GM12878 (cell line): ENCODE measurements around the gene SLC39A8. TPM values are rescaled to one million over a fixed set of nuclear protein-coding genes. Genes with fewer than 3 reads are reported as not detected.

Experiments used
- ATAC-seq: fragments of 200-7000 bp; cut with Tn5 transposase; 3 replicates; pipeline ENCODE4 v1.9.1; 2020; ENCODE audit warnings: mild to moderate bottlenecking, moderate library complexity
- BruUV-seq: library from RNA; stranded (reverse); fragments of 400-500 nt; replicated peaks from 2 replicates; lab custom pipeline; 2021; lab: Mats Ljungman, UMichigan
- CTCF ChIA-PET: fragments of 300-600 bp; sonication (Branson Sonifier 250); formaldehyde crosslinking; extraction: SDS; loops from one replicate; lab custom pipeline; 2021; ENCODE audit warnings: inconsistent platforms; lab: Yijun Ruan, JAX
- POLR2A ChIA-PET: fragments of 350-600 bp; formaldehyde crosslinking; extraction: SDS; loops from one replicate; lab custom pipeline; 2021; ENCODE audit warnings: inconsistent platforms; lab: Charles Lee
- RAD21 ChIA-PET: fragments of 300-600 bp; sonication (Branson Sonifier 250); formaldehyde crosslinking; loops from one replicate; lab custom pipeline; 2023; ENCODE audit warnings: antibody characterized with exemption; ENCODE audit not compliant: unreplicated experiment; lab: Charles Lee
- SMC1A ChIA-PET: fragments of 300-600 bp; sonication (Branson Sonifier 250); formaldehyde crosslinking; loops from one replicate; lab custom pipeline; 2023; ENCODE audit not compliant: unreplicated experiment, uncharacterized antibody; lab: Charles Lee
- DNase-seq: peaks from one replicate; pipeline ENCODE4 v3.0.0-alpha.2; 2011; ENCODE audit warnings: low read depth, low spot score
- FAIRE-seq: peaks from 3 replicates; lab custom pipeline; 2011; peaks lifted over from hg19 to GRCh38; lab: Jason Lieb, UNC
- H2AFZ ChIP-seq: 2 replicates; pipeline ENCODE4 v1.6.0; 2011; ENCODE audit warnings: low read depth, low read length, control low read depth; ENCODE audit not compliant: control insufficient read depth
- H3K27ac ChIP-seq: 2 replicates; pipeline ENCODE4 v1.5.1; 2011; ENCODE audit warnings: control low read depth; ENCODE audit not compliant: control insufficient read depth, insufficient read depth
- H3K27me3 ChIP-seq, 2 experiments: replicated peaks in 1 of 2; 2 replicates each; pipeline versions ENCODE4 v1.6.0 to v1.6.1; 2011; ENCODE audit warnings: low read length in 1 of 2; ENCODE audit not compliant: control insufficient read depth in 2 of 2, insufficient read depth in 2 of 2
- H3K36me3 ChIP-seq, 2 experiments: 2 replicates each; pipeline ENCODE4 v1.5.1; 2011; ENCODE audit warnings: low read length in 1 of 2; ENCODE audit not compliant: control insufficient read depth in 2 of 2, insufficient read depth in 2 of 2
- H3K4me1 ChIP-seq: 2 replicates; pipeline ENCODE4 v1.6.1; 2011; ENCODE audit warnings: mild to moderate bottlenecking, low read length, moderate library complexity, mixed read lengths; ENCODE audit not compliant: control insufficient read depth, insufficient read depth
- H3K4me2 ChIP-seq: 2 replicates; pipeline ENCODE4 v1.6.0; 2011; ENCODE audit warnings: control low read depth; ENCODE audit not compliant: control insufficient read depth, insufficient read depth
- H3K4me3 ChIP-seq: fragments of 200-600 bp; sonication (generic); 2 replicates; pipeline ENCODE4 v1.5.1; 2016
- H3K79me2 ChIP-seq: 2 replicates; pipeline ENCODE4 v1.6.0; 2011; ENCODE audit warnings: low read length; ENCODE audit not compliant: control insufficient read depth, insufficient read depth
- H3K9ac ChIP-seq: 2 replicates; pipeline ENCODE4 v1.8.0; 2011; ENCODE audit warnings: low read length, control low read depth, mixed read lengths; ENCODE audit not compliant: control insufficient read depth, insufficient read depth
- H3K9me3 ChIP-seq: replicated peaks from 3 replicates; pipeline ENCODE4 v1.5.1; 2011; ENCODE audit warnings: mild to moderate bottlenecking, low read length; ENCODE audit not compliant: control insufficient read depth, insufficient read depth
- H4K20me1 ChIP-seq: 2 replicates; pipeline ENCODE4 v1.6.0; 2011; ENCODE audit not compliant: control insufficient read depth, insufficient read depth
- ASH2L ChIP-seq: fragments of 300-600, 200-600 bp; sonication (generic); IDR thresholded peaks from 2 replicates; pipeline ENCODE4 v1.6.1; 2017; ENCODE audit warnings: low read depth, mild to moderate bottlenecking, borderline replicate concordance
- ATF3 ChIP-seq: IDR thresholded peaks from 2 replicates; pipeline ENCODE4 v1.6.1; 2011; ENCODE audit warnings: low read depth, mild to moderate bottlenecking, low read length, moderate library complexity, borderline replicate concordance; ENCODE audit errors: extremely low read depth
- BRCA1 ChIP-seq: IDR thresholded peaks from 2 replicates; pipeline ENCODE4 v1.6.1; 2011; ENCODE audit warnings: low read depth, low read length, improper control_type of control experiment
- E2F8 ChIP-seq: fragments of 450-650 bp; IDR thresholded peaks from 2 replicates; pipeline ENCODE4 v1.6.1; 2018; ENCODE audit warnings: mild to moderate bottlenecking, low read depth, moderate library complexity; ENCODE audit not compliant: partially characterized antibody
- IRF5 ChIP-seq: fragments of 450-650 bp; IDR thresholded peaks from 2 replicates; pipeline ENCODE4 v1.6.1; 2017; ENCODE audit warnings: borderline replicate concordance
- KLF5 ChIP-seq: fragments of 450-650 bp; IDR thresholded peaks from 2 replicates; pipeline ENCODE4 v1.6.1; 2014; ENCODE audit warnings: mild to moderate bottlenecking; ENCODE audit not compliant: partially characterized antibody
- NFIC ChIP-seq: IDR thresholded peaks from 2 replicates; pipeline ENCODE4 v1.6.1; 2012; ENCODE audit warnings: low read depth, mild to moderate bottlenecking, inconsistent platforms, low read length, moderate library complexity
- NFYA ChIP-seq: IDR thresholded peaks from 2 replicates; pipeline ENCODE4 v1.6.1; 2011; ENCODE audit warnings: low read depth, mild to moderate bottlenecking, low read length, improper control_type of control experiment, borderline replicate concordance
- NKRF ChIP-seq: fragments of 450-650 bp; conservative IDR thresholded peaks from 2 replicates; pipeline ENCODE4 v1.6.1; 2017; ENCODE audit warnings: mild to moderate bottlenecking, moderate library complexity
- NR2C1 ChIP-seq: fragments of 450-650 bp; IDR thresholded peaks from 2 replicates; pipeline ENCODE4 v1.6.1; 2017; ENCODE audit warnings: antibody characterized with exemption, mild to moderate bottlenecking, moderate library complexity
- POLR2A ChIP-seq: IDR thresholded peaks from 2 replicates; pipeline ENCODE4 v1.6.1; 2011; ENCODE audit warnings: low read depth, mild to moderate bottlenecking, low read length
- RFX5 ChIP-seq: IDR thresholded peaks from 2 replicates; pipeline ENCODE4 v1.6.1; 2011; ENCODE audit warnings: low read depth, low read length, improper control_type of control experiment
- SUPT20H ChIP-seq: IDR thresholded peaks from 2 replicates; pipeline ENCODE4 v1.6.1; 2011; ENCODE audit warnings: low read depth, mild to moderate bottlenecking, low read length, moderate library complexity, borderline replicate concordance; ENCODE audit not compliant: control insufficient read depth
- ZNF687 ChIP-seq: fragments of 450-650 bp; IDR thresholded peaks from 2 replicates; pipeline ENCODE4 v1.6.1; 2017; ENCODE audit warnings: mild to moderate bottlenecking, moderate library complexity
- WGBS: methylation state at CpG from one replicate; pipeline ENCODE4 v1.1.6; 2016; ENCODE audit warnings: low lambda C conversion rate; ENCODE audit not compliant: insufficient replicate concordance, insufficient coverage; ENCODE audit errors: missing lambda C conversion rate; 5-methylcytosine and 5-hydroxymethylcytosine counted together
- in situ Hi-C: fragments of 300-500 bp; cut with MboI; formaldehyde crosslinking; loops from 9 replicates; pipeline ENCODE4 v1.14.3; 2018; ENCODE audit warnings: mixed read lengths
- intact Hi-C: fragments of 100-400 bp; cut with micrococcal nuclease; formaldehyde crosslinking; loops from one replicate; pipeline ENCODE4 v1.14.2; 2022; ENCODE audit not compliant: unreplicated experiment
- polyA plus RNA-seq, 11 experiments: library from polyadenylated mRNA; depleted of rRNA in 4 of 11; unstranded in 6 of 11; stranded (reverse) in 5 of 11; fragments of >200 nt; fragmentation: Nextera tagmentation in 4 of 11; fragmentation: Illumina TruSeq in 1 of 11; extraction: Ambion mirVana in 4 of 11; extraction: Trizol in 1 of 11; gene quantifications; 1 replicate in 1 of 11; 2 replicates in 10 of 11; pipeline versions ENCODE4 v1.2.1 to v1.2.3, GENCODE V29; 2011 to 2016; ENCODE audit warnings: inconsistent platforms in 2 of 11, missing spikeins in 2 of 11, low read depth in 1 of 11
- total RNA-seq, 4 experiments: library from RNA; depleted of rRNA in 3 of 4; stranded (reverse); fragments of >200 nt in 3 of 4; fragmentation: Illumina TruSeq in 1 of 4; extraction: Trizol in 1 of 4; gene quantifications; 2 replicates each; pipeline versions ENCODE4 v1.2.1 to v1.2.3, GENCODE V29; 2013 to 2021

Gene SLC39A8
- total and polyA plus RNA-seq, 10 of the 15 experiments (the other 5 are each of a cell fraction or from before 2014, with no cell fraction given), result 7.9 to 47.8 (median 32.8) TPM

- Histone ChIP-seq H3K36me3 (no peaks in the 10 kb centered on the region), H3K79me2 (peaks cover 17% of the 10 kb centered on the region), H3K27me3 (no peaks in the 10 kb centered on the region), H4K20me1 (no peaks in the 10 kb centered on the region), H3K4me2 (no peak overlapping the region), H3K9me3 (no peaks in the 10 kb centered on the region; the same call in 2 of the 3 replicates), H3K9ac (no peak overlapping the region), H2AFZ (no peak overlapping the region), H3K27ac (no peak overlapping the region), H3K4me1 (no peaks in the 10 kb centered on the region), H3K4me3 (no peak overlapping the region)
- FAIRE-seq, result no peak
- ATAC-seq, result no peak
- DNase-seq, result no peak
- in situ Hi-C loops, result no loop called here
- SMC1A ChIA-PET, result no interaction called here
- RAD21 ChIA-PET, result no interaction called here
- CTCF ChIA-PET, result no interaction called here
- WGBS, result 98% methylated on average over 3 of the region's 3 CpGs
- no TSS peak for BruUV-seq
- POLR2A ChIA-PET, result interaction anchor here (0.7 kb wide), 1 partner anchor 12 kb away, joined by 3 read pairs; no protein-coding TSS in a partner anchor
- intact Hi-C loops, result loop anchor here (10.0 kb wide), 1 partner anchor 248 kb away; no protein-coding TSS in a partner anchor
- TF ChIP-seq SUPT20H (no peak), RFX5 (no peak), KLF5 (no peak), ZNF687 (no peak), ATF3 (no peak), NKRF (no peak), NR2C1 (no peak), ASH2L (no peak), NFIC (no peak), BRCA1 (no peak), IRF5 (no peak), NFYA (no peak), POLR2A (no peak), E2F8 (no peak)
Observed at GRCh38 chr4:102326951-102327350, 18.3 kb downstream of the SLC39A8 start.
